HG03196 (cell line): Measurements from ENCODE around the gene GPR160.
A peak's percentile ranks its signal among the peaks of the same experiment; 100 is the strongest.

ENCODE experiments used
- ATAC-seq: cut with Tn5 transposase; IDR thresholded peaks from one replicate; pipeline ENCODE4 v1.9.1; 2021; ENCODE audit not compliant: unreplicated experiment

Gene GPR160

DNA sequence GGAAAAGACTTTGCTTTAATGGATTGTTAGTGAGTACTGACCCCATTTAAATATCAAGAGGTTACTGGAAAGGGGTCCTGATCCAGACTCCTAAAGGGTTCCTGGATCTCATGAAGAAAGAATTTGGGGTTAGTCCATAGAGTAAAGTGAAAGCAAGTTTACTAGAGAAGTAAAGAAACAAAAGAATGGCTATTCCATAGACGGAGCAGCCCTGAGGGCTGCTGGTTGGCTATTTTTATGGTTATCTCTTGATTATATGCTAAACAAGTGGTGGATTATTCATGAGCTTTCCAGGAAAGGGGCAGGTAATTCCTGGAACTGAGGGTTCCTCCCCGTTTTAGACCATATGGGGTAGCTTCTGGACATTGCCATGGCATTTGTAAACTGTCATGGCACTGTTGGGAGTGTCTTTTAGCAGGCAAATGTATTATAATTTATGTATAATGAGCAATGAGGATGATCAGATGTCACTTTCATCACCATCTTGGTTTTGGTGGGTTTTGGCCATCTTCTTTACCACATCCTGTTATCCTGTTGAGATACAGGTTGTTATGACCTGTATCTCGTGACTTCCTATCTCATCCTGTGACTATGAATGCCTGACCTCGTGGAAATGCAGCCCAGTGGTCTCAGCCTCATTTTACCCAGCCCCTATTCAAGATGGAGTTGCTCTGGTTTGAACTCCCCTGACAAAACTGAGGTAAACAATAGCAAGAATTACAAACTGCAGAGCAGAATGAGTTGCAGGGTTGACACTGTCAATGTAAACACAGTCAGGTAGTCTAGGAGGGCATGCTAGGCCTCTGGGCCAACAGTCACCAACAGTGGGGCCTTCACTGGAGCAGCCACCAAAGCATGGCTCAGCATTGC lies 10.3 kb upstream of the GPR160 start:
- no peak for ATAC-seq

DNA sequence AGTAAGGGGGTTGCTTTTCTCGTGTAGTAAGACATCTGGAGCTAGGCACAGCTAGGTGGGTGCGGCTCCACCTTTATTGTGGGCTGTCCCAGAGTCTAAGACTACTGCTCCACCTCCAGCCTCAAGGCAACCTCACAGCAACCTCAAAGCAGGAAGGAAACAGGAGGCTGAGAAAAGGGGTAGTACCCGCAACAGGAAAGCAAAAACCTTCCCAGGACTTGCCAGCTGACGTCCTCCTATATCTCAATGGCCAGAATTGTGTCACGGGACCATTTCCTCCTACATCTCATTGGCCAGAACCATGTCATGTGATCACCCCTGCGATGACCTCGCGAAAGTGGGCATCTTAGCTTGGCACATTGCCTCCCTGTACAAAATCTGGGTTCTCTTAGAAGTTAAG lies 4.3 kb upstream of the GPR160 start:
- ATAC-seq: no peak

DNA sequence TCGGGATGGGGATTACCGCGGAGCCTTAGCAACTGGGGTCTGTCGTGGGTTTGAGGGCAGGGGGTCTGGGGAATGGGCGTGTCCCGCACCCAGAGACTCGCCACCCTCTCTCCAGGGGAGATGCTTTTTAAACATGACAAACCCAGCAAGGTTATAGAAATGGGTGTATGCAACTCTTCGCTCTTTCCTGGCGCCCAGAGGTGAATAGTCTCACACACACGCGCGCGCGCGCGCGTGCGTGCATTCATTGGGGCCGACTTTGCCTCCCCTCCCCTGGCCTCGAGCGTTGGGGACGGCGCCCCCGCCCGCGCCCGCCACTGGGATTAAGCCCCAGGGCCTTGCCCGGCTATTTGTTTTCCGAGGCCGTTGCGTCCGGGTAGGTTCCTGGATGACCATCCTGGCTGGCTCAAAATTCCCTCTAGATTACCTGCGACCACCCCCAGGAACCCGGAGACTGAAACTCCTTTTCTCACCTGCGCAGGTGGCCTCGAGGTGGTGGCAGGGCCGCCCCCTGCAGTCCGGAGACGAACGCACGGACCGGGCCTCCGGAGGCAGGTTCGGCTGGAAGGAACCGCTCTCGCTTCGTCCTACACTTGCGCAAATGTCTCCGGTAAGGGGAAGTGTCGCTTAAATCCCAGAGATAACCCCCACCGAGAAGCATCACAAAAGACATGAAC lies 777 bp downstream of the GPR160 start:
- peak; percentile 9 for ATAC-seq

DNA sequence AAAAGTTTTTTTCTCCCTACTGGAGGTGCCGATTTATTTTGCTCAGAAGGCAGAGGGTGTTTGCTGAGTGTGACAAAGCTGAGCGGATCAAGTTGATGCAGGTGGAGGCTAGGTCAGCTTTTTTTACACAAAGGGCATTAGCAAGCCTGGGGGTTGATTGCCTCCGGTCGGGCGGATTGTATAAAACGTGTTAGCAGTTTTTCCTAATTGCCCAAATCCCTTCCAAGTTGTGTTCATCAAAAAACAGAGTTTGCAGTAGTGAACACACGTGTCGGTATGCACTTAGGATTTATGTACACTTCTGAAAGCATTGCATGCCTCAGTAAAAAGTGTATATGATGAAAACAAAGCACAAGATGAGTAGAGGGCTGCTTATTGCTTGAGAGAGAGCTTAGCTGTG lies 2.6 kb downstream of the GPR160 start:
- ATAC-seq: no peak

DNA sequence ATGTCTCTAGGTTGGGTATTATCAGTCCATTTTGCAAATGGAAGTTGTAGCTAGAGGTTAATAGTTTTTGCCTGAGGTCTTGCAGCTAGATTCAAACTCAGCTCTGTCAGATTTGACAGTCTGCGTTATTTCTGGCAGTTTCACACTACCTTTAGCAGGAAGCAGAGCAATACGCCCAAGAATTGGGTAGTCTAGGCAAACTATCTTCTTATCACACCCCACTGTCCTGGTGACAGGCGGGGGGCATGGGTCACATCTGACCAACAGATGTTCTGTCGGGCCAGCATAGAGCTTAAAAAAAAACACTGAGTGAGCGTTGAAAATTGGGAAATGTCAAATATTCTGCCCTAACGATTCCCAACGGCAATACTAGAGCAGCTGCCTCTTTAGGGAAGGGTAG lies 5.7 kb downstream of the GPR160 start:
- ATAC-seq: no peak

DNA sequence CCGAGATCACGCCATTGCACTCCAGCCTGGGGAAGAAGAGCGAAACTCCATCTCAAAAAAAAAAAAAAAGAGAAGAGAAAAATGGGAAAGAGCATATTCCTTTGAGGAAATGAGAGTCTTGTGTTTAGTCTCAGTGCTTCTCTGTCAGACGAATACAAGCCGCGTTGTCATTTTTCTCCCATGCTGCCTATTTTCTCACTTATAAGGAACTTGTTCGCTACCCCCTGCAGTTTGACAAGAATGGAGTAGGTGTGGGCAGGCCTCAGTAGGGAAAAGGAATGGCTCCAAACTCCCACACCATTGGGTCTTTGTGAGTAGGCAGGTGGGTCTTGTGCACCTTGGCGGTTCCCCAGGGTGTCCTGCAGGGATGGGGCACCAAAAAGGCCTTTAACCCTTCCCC lies 6.5 kb downstream of the GPR160 start:
- no peak for ATAC-seq

DNA sequence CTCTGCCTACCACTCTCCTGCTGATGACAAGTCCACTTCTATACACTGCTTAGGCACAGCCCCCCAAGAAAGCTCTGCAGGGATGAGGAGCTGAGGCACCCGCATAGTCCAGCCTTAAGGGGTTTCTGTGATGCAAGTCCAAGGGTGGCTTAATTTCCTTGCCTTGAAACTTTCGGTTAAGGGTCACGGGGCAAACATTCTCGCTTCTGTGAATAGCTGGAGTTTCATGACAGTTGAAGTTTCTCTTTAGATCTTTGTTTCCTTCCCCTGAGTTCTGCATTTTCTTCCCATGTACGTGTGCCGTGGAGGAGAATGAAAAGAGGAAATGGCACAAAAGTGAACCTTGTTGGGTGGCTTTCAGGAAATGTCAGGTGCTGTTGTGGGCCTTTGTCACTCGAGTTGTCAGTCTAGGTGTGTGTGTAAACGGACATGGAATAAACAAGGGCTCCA lies 7.0 kb downstream of the GPR160 start:
- ATAC-seq: peak; percentile 77

DNA sequence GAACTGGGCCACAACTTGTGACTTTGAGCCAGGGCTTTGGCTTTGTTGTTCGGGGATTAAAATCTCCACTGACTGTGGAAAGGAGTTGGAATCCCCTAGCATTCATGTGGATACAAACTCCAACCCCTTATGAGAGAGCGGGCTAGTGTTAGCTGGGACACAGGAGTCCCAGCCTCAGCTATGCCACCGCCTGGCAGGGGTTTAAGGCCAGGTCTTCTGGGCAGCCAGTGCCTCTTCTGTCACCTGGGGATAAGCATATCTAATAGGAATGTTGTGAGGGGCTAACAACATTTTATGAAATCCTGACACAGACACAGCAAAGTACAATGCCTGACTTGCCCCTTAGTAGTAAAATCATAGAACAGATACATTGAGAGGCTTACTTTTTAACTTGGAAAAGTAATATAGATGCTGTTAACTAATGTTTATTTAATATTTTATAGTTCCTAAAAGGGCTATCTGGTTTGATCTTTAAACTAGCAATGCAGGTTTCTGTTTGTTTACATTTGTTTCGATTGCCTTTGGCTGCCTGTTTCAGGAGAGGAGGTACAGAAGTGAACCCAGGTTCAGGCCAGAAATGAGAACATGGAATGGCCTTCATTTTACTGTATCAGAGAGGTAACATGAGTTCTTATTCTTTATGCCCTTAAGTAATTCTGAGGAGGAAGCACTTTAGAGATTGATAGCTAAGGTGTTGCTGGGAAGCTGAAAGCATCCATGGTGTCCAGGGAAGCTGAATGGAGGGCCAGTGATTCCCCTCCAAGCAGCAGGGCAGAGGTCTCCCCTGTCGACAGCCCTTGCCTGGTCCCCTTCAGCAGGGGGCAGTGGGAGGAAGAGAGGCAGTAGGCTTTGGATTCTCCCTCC lies 8.7 kb downstream of the GPR160 start:
- ATAC-seq: no peak

DNA sequence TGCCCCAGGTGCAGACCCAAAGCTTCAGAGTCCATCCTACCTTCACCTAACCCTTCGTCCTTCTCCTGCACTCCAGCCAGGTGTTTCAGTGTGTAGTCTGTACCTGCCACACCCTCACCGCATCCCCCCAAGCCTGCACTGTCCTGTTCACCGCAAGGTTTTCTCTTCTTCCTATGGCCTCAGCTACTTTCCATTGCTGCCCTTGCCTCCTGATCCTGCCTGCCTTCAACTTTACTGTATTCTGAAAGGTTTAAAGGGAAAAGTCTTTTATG lies 9.3 kb downstream of the GPR160 start:
- ATAC-seq: no peak

DNA sequence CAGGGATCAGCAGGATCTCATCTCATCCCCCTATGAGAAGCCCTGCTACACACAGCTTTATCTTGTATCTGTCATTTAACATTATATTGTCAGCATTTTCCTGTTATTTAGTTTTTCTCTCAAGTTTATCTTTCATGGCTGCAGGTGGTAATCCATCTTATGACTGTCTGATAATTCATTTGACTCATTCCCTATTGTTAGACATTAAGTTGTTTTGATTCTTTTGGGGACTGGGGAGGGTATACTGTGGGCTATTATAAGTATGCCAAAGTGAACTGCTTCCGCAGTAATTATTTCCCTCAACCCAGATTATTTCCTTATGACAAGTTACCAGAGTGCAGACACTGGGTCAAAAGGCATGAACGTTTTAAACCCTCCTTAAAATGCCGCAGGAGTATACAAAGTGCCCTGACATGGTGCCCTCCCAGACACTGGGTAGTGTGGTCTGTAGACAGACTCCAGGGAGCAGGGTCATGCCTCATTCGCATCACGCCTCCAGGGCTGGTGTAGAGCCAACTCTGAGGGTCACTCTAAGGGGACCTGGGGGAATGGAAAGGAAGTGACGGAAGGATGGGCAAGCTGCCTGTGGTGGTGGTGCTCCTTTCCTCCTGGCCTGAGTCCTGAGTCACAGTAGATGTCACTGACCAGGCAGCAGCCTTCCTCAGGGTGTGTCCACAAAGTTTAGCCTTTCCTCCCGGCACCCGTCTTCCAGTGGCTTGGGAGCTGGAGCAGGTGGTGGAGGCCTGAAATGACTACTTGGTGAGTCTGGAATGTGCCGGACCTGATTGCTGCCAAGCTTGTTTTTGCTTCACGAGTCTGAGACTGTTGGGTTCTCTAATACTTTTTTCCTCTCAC lies 11.6 kb downstream of the GPR160 start:
- ATAC-seq: no peak

DNA sequence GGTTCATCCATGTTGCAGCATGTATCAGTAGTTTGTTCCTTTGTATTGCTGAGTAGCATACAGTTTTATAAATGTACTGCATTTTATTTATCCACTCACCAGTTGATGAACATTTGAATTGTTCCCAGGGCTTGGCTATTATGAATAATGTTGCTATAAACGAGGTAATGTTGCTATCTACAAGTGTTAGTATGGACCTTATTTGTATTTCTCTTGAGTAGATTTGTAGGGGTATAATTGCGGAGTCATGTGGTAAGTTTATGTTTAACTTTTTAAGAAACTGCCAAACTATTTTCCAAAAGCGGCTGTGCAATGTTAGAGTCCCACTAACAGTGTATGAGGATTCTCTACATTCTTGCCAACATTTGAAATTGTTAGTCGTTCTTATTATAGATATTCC lies 13.0 kb downstream of the GPR160 start:
- ATAC-seq: no peak

DNA sequence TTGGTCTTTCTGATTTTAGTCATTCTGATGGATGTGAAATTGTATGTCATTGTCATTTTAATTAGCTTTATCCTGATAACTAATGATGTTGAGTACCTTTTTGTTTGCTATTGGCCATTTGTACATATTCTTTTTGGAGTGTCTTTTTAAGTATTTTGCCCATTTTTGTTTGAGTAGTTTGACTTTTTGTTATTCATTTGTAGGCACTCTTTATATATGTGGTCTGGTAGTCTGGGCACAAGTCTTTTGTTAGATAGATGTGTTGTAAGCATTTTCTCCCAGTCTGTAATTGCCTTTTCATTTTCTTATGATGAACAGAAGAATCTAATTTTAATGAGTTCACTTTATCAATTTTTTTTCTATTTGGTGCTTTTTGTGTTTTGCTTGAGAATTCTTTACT lies 14.6 kb downstream of the GPR160 start:
- ATAC-seq: no peak

DNA sequence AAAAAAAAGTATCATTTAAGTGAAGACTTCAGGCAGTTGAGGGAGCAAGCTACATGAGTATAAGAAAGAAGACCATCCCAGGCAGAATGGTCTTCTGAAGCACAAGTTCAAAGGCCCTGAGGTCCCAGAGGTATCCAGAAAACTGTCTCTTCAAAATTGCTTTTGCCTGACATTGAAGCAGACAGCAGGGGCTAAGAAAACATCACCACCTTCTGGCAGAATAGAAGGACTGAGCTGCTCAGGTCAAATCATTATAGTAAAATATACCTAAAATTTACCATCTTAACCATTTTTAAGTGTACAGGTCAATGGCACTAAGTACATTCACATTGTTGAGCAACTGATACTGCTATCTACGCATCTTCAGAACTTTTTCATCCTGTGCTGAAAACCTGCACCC lies 16.4 kb downstream of the GPR160 start:
- ATAC-seq: no peak

DNA sequence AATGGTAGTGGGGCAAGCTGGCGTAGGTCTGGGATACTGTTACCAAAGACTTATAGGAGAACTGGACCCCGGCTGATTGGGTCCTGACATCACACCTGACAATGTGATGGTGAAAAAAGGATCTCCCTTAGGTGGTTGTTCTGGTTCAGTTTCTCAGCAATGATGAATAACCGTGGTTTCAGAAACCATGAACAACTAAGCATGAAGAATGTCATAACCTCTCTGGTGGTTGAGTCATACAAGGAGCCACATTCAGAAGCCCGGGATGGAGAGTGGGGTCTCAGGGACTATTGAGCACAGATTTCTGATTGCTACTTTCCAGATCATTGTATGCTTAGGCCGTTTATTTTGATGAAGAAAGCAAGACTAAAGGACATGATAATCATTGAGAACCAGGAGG lies 17.4 kb downstream of the GPR160 start:
- peak; percentile 72 for ATAC-seq

DNA sequence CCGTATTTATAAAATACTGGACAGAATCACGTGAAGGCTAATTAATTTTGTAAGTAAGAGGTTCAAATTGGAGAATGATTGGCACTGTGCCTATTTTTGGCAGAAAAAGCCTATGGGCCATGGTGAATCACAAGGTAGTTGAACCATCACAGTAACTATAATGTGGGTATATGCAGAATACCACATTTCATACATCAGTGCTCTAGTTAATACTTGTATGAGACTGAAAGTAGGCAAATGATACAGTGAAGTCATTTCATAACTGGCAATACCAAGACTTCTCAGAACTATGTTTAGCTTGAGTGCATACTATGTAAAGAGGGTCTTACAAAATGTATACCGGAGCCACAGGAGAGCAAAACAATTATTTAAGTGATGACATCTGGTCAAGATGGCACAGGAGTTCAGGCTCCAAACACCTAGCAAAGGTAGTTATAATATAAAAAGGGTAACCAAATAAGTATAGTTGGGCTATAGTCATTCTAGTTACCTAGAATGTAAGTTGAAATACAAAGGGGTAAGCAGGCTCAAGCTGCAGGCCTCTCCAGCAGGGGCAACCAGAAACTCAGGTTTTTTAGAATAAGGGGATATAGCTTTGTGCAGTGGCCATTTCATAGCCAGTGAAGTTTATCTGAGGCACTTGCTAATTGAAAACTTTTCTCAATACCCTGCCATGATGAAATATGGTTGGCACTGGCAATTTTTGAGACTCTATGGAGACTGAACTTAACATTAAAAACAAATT lies 19.1 kb downstream of the GPR160 start:
- ATAC-seq: peak; percentile 94

DNA sequence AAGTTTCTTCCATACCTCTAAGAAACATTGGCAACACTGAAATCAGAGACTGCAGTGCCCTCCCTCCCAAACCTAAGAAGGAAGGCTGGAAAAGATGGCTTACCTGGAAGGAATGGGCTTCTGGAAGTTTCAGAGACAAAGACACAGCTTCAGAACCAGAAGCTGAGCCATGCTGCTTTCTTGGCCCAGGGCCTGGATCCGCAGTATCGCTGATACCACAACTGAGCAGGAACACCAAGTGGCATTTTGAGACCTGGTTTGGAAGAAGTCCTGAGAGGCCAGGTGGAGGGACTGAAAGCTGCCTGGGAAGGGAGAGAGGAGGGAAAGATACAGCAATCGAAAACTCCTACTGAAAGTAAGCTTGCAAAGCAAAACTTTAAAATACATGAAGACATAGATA lies 19.8 kb downstream of the GPR160 start:
- ATAC-seq: no peak

DNA sequence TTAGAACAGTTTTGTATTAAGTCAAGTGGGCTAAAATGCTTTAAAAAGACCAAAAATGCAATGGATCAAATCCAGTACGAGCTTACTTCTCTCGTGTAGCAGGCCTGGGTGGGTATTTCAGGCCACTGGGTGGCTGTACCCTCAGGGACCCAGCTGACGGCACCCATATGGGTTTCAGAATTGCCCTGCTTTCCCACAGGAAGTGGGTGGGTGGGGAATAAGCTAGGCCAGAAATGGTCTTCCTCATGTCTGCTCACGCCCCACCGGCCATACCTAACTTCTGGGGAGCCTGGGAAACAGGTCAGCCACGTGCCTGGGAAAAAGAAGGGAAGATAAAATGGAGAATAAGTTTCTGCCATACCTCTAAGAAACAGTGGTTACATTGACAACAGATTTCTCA lies 20.3 kb downstream of the GPR160 start:
- peak; percentile 24 for ATAC-seq

DNA sequence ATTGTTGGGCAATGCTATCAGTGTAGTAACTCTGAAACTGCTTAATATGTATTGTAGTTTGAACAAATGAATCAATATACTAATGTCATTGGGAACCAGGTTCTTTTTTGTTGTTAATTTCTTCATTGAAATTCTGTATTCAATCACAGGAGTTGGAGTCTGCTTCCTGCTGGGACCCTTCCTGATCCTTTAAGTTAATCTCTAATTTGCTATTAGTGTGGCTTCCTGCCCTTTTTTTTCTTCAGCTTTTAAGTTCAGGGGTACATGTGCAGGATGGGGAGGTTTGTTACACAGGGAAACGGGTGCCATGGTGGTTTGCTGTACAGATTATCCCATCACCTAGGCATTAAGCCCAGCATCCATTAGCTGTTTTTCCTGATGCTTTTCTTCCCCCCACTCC lies 21.7 kb downstream of the GPR160 start:
- no peak for ATAC-seq

DNA sequence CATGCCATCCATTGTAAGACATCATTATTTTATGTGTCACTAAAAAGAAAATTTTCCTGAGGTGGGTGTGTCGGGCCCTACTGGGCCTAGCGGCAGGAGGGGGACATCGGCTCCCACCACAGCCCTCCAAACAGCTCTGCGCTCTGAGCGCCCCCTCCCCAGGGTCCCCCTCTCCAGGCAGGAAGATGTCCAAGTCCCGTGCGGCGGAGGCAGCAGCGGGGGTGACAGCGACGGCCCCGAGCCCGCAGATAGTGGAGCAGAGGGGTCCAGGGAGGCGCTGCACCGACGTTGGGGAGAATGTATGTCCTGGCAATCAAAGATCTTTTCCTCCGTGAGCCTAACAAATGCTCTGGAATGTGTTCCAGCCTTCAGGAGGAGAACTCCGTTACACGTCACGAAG lies 24.3 kb downstream of the GPR160 start:
- ATAC-seq: no peak

DNA sequence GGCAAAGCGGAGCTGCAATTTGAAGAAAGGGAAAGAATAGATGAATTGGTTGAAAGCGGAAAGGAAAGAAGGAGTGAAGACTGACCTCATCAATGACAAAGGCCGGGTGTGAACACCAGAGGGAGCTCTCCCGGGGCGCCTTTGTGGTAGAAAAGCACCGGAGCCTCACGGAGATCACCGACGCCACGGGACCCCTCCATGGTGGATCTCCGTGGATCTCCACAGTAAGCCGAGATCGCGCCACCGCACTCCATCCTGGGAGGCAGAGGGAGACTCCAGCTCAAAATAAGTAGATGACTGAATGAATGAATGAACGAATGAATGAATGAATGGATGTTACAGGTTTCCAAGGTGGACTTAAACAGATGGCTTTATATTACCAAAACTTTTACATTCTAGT lies 25.0 kb downstream of the GPR160 start:
- no peak for ATAC-seq
